HFFc6 (cell line): Measurements from ENCODE around the gene OR2A42. TPM values are rescaled to one million over a fixed set of nuclear protein-coding genes. Genes with fewer than 3 reads are reported as not detected.
"Not testable (repeated sequence)": the region's sequence is repeated elsewhere in the genome, so short reads cannot be mapped to it uniquely, and the experiment has no call there.

ENCODE experiments used
- DNase-seq: peaks from one replicate; pipeline ENCODE4 v3.0.0-alpha.2; 2018
- H3K27ac Mint-ChIP-seq: 2 replicates; pipeline ENCODE4 v1.8.0; 2020; ENCODE audit warnings: mild to moderate bottlenecking, mixed read lengths
- H3K27me3 Mint-ChIP-seq: 2 replicates; pipeline ENCODE4 v1.8.0; 2021; ENCODE audit warnings: mild to moderate bottlenecking, moderate library complexity, mixed read lengths; ENCODE audit not compliant: insufficient read depth
- H3K36me3 Mint-ChIP-seq: 2 replicates; pipeline ENCODE4 v1.8.0; 2021; ENCODE audit warnings: low read depth, mixed read lengths
- H3K4me1 Mint-ChIP-seq: 2 replicates; pipeline ENCODE4 v1.8.0; 2020; ENCODE audit warnings: low read depth, mixed read lengths
- H3K4me3 Mint-ChIP-seq: 2 replicates; pipeline ENCODE4 v1.8.0; 2020; ENCODE audit warnings: mild to moderate bottlenecking, moderate library complexity, mixed read lengths
- H3K9me3 Mint-ChIP-seq: 2 replicates; pipeline ENCODE4 v1.8.0; 2020; ENCODE audit warnings: mild to moderate bottlenecking, mixed read lengths
- CTCF ChIP-seq: fragments of 200-600 bp; sonication (generic); IDR thresholded peaks from 2 replicates; pipeline ENCODE4 v1.5.0; 2021; ENCODE audit warnings: antibody characterized with exemption, mild to moderate bottlenecking
- total RNA-seq, 6 experiments: library from RNA; stranded (reverse); fragmentation: NEBNext Ultra II Directional; extraction: Animal tissue kit (Norgen Biotek cat#: 25700); gene quantifications; 2 replicates in 1 of 6; 3 replicates in 5 of 6; pipeline ENCODE4 v1.2.3, GENCODE V29; 2021

OR2A42 gene
- total RNA-seq, 6 experiments from 2014 or later: not detected

DNA sequence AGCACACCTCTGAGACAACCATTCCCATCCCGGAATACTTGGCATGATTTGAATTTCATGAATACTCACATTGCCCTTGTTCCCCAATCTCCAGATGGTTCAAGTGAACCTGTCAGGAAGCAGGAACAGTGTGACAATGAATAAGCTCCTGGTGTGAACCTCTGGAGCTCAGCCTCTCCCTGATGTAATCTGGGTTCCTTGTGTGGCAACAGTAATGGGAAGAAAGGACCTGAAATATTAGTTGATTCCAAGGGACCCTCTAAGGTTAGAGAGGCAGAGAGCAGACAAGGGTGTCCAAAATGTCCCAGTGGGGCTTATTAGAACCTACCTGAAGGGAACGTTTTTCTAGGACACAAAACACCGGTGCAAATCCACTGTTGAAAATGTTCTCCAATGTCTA lies 16.7 kb upstream of the OR2A42 start:
- no peak overlapping the region for H3K4me3 Mint-ChIP-seq
- H3K4me1 Mint-ChIP-seq: no peaks in the 10 kb centered on the region
- H3K9me3 Mint-ChIP-seq: peaks cover 18% of the 10 kb centered on the region; the same call in 1 of the 2 replicates
- TF ChIP-seq CTCF: no peak
- no peaks in the 10 kb centered on the region for H3K36me3 Mint-ChIP-seq
- no peak overlapping the region for H3K27ac Mint-ChIP-seq
- no peak for DNase-seq
- no peaks in the 10 kb centered on the region for H3K27me3 Mint-ChIP-seq

DNA sequence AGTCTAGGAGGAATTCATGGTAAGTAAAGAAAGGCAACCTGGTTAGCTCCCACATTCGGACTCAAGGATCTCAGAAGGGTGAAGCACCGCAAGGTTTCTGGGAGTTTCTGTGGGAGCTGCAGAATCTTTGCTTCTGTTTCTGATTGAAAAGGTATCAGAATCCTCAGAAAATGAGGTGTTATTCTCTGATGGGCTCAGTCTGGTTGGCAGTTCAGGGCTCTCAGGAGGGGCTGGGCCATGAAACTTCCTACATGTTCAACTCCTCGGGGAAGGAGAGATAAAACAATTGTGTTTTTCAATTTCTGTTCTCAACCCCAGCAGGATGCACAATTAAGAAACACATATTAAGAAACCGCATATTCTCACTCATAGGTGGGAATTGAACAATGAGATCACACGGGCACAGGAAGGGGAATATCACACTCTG lies 16.1 kb upstream of the OR2A42 start:
- no peak for TF ChIP-seq CTCF
- DNase-seq: no peak
- Mint-ChIP-seq H3K36me3 (no peaks in the 10 kb centered on the region), H3K27ac (no peak overlapping the region), H3K27me3 (no peaks in the 10 kb centered on the region), H3K9me3 (peaks cover 17% of the 10 kb centered on the region; the same call in 1 of the 2 replicates), H3K4me1 (no peaks in the 10 kb centered on the region), H3K4me3 (no peak overlapping the region)

GRCh38 chr7:144252307-144252706 lies 12.9 kb upstream of the OR2A42 start:
- H3K9me3 Mint-ChIP-seq: peaks cover 14% of the 10 kb centered on the region; the same call in 1 of the 2 replicates
- not testable (repeated sequence) for H3K36me3 Mint-ChIP-seq, DNase-seq, H3K27me3 Mint-ChIP-seq, H3K4me1 Mint-ChIP-seq, H3K27ac Mint-ChIP-seq, H3K4me3 Mint-ChIP-seq

DNA sequence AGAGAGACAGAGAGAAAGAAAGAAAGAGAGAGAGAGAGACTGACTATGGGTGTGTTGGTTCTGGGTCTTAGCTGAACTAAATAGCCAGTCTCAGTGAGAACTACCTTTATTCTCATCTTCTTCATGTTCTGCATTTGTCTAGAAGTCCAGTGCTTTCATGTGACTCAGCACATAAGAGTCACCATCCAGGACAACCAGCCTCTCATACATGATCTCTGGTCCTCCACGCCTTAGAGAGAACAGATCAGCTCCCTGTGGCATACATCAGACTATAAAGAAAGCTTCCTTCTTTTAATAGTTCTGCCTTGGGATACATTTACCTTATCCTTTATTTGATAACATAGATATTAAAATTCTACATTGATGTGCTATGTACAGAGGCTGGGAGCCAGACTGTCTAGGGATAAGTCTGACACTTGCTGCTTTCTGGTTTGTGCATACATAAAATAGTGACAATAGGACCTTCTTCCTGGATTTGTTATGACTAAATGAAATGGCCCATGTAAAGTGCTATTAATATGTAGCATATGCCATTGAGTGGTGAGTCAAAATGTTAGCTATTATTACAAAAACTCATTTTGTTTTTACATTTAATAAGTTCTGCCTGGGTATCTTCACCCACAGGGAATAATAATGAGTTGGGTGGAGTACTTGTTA lies 8.4 kb upstream of the OR2A42 start:
- not testable (repeated sequence) for H3K4me1 Mint-ChIP-seq, H3K9me3 Mint-ChIP-seq, H3K4me3 Mint-ChIP-seq

DNA sequence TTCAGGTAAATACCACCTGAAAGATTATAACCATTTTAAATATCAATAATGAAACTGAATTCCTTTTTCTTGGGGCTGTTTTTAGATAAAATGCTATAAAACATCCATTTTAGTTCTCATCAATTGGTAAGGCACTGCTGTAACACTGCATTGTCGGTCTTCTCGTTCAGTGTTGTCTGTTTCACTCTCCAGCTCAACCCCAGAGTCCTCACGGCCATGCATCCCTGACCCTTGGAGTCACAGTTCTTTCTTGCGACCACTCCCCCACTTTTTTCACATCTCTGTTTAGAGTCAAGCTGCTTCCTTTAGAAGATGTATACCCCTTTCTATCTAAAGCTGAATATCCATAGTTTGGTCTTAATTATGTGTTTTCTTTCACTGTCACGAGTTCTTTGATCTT lies 7.6 kb upstream of the OR2A42 start:
- H3K36me3 Mint-ChIP-seq, H3K9me3 Mint-ChIP-seq, H3K27ac Mint-ChIP-seq, H3K4me1 Mint-ChIP-seq, H3K27me3 Mint-ChIP-seq, DNase-seq, H3K4me3 Mint-ChIP-seq: not testable (repeated sequence)

More for the DNA sequence above, 8.4 kb upstream of the OR2A42 start:
- not testable (repeated sequence) for H3K36me3 Mint-ChIP-seq, DNase-seq, H3K27ac Mint-ChIP-seq, H3K27me3 Mint-ChIP-seq

DNA sequence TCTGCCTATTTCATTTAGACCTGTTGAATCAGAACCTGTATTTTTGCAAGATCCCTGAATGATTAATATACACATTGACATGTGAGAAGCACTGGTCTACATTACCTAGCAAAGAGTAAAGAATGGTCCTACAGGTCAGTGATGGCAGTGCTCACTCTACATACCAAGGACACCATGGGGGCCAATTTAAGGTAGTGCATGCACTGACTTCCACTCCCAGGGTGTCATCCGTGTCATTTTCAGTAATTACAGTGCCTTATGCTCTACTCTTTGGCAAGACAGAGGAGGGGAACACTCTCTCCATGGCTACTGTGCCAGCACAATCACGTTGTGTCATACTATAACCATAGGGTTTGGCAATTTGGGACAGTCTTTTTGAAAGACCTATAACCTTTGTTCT lies 6.0 kb upstream of the OR2A42 start:
- H3K36me3 Mint-ChIP-seq, H3K9me3 Mint-ChIP-seq, DNase-seq, H3K4me3 Mint-ChIP-seq, H3K4me1 Mint-ChIP-seq, H3K27ac Mint-ChIP-seq, H3K27me3 Mint-ChIP-seq: not testable (repeated sequence)

DNA sequence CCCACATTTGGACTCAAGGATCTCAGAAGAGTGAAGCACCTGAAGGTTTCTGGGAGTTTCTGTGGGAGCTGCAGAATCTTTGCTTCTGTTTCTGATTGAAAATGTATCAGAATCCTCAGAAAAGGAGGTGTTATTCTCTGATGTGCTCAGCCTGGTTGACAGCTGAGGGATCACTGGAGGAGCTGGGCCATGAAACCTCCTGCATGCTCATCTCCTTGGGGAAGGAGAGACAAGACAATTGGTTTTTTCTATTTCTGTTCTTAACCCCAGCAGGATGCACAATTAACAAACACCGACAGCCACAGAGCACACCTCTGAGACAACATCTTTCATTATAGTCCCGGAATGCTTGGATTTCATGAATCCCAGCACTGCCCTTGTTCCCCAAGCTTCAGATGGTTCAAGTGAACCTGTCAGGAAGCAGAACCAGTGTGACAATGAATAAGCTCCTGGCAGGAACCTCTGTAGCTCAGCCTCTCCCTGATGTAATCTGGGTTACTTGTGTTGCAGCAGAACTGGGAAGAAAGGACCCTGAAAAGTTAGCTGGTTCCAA lies 799 bp downstream of the OR2A42 start:
- not testable (repeated sequence) for DNase-seq, H3K27me3 Mint-ChIP-seq, H3K4me3 Mint-ChIP-seq, H3K27ac Mint-ChIP-seq, H3K4me1 Mint-ChIP-seq, H3K36me3 Mint-ChIP-seq, H3K9me3 Mint-ChIP-seq

DNA sequence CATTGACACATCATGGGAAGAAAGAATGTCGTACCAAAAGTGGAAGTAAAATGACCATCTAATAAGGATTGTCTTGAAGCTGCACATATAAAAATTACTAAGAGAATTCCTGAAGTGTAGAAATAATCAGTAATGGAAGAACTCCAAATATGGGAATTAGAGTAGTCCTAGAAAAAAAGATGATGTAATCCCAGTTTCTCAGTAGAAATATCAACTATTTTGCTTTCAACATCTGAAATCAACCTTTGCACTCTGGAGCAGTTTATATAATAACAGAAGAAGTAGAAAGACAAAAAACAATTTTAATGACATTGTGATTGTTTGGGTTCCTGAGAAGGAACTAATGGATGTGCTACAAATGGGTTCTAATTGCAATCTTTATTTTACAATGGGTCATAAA lies 6.4 kb downstream of the OR2A42 start:
- H3K36me3 Mint-ChIP-seq, H3K9me3 Mint-ChIP-seq, H3K27me3 Mint-ChIP-seq, H3K27ac Mint-ChIP-seq, DNase-seq, H3K4me3 Mint-ChIP-seq, H3K4me1 Mint-ChIP-seq: not testable (repeated sequence)

DNA sequence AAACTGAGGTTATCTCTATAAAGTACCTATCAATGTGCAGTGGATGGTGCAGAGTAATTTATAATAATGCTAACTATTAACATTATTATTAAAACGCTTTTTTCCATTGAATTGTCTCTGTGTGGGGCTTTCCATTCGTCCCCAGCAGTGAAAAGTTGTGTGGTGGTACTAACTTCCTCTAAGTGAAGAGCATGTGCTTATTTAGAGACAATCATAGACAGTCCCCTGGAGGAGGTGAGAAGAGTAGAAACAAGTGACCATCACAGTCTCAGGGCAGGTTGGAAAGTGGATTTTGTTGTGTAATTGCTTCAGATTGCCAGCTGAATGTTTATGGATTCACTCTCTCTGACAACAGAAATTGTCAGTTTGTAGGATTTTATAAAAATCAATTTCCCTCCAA lies 8.4 kb downstream of the OR2A42 start:
- H3K4me1 Mint-ChIP-seq, H3K36me3 Mint-ChIP-seq, H3K27ac Mint-ChIP-seq, DNase-seq, H3K9me3 Mint-ChIP-seq, H3K27me3 Mint-ChIP-seq, H3K4me3 Mint-ChIP-seq: not testable (repeated sequence)

GRCh38 chr7:144228810-144229209 lies 10.6 kb downstream of the OR2A42 start:
- not testable (repeated sequence) for H3K27me3 Mint-ChIP-seq, H3K36me3 Mint-ChIP-seq, H3K27ac Mint-ChIP-seq, H3K4me3 Mint-ChIP-seq, H3K4me1 Mint-ChIP-seq, DNase-seq, H3K9me3 Mint-ChIP-seq

DNA sequence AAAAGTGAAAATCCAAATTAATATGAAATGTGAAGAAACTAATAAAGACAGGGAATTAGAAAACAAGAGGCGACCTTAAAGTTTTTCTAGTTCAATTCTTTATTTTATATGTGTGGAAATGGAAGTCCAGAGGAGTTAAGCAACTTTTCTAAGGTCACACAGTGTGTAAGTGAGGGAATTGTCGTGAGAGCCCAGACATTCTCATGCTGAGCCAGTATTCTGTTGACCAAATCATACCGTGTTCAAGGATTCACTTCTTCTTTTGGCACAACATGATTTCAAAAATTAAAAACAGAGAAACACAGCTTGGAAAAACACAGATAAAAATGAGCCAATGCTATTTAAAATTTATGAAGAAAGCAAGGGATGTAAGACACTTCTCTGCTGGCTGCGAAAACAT lies 12.5 kb downstream of the OR2A42 start:
- not testable (repeated sequence) for H3K4me3 Mint-ChIP-seq, H3K4me1 Mint-ChIP-seq, H3K27me3 Mint-ChIP-seq, H3K27ac Mint-ChIP-seq, H3K9me3 Mint-ChIP-seq, DNase-seq, H3K36me3 Mint-ChIP-seq

DNA sequence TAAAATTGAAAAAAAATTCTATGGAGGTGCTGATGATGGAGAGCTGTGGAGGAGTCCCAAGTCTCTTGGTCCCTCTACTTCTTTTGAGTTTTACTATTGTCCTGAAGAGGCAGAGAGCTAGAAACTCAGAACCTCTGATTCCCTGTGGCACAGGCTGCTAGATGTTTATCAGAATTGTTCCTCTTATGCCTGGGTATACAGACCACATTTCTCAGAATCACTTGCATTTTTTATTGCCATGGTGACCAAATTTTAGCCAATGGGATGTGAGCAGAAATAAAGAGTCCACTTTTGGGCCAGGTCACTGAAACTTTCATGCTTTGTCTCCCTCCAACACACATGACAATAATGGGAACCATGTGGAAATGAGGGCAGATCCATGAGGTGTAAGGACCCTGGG lies 15.7 kb downstream of the OR2A42 start:
- H3K4me3 Mint-ChIP-seq, H3K4me1 Mint-ChIP-seq, H3K9me3 Mint-ChIP-seq, H3K27me3 Mint-ChIP-seq, H3K36me3 Mint-ChIP-seq, DNase-seq, H3K27ac Mint-ChIP-seq: not testable (repeated sequence)
